Measurements from ENCODE around the gene BRD2. TPM values are rescaled to one million over a fixed set of nuclear protein-coding genes. Genes with fewer than 3 reads are reported as not detected.

BRD2 gene
- total and polyA plus RNA-seq, 9 of the 15 experiments (the other 6 are each of a cell fraction or from before 2014, with no cell fraction given) = 19.0 to 252 (median 181) TPM

- TF ChIP-seq PCBP1 (IDR thresholded peaks at IDR 0.05; ENCODE audit: low read depth, low read length, poor library complexity, severe bottlenecking) (no peak), CREB3 (tag; conservative IDR thresholded peaks at IDR 0.05; ENCODE audit: low read depth) (no peak), ZNF408 (CRISPR knock-in tag; IDR thresholded peaks at IDR 0.05; ENCODE audit: low read depth) (no peak), CTCFL (IDR thresholded peaks at IDR 0.05; ENCODE audit: borderline replicate concordance, insufficient read depth, low read depth, low read length, poor library complexity, severe bottlenecking) (peak; percentile 51), E2F3 (CRISPR knock-in tag; IDR thresholded peaks at IDR 0.05) (no peak), CC2D1A (IDR thresholded peaks at IDR 0.05) (peak; percentile 90; the same call in 1 of the 2 replicates), KAT2B (IDR thresholded peaks at IDR 0.05; ENCODE audit: low read depth, low read length) (no peak), ZNF280A (IDR thresholded peaks at IDR 0.05; ENCODE audit: low read depth, partially characterized antibody) (no peak), CBFA2T2 (conservative IDR thresholded peaks at IDR 0.05) (no peak), CBX5 (IDR thresholded peaks at IDR 0.05; ENCODE audit: borderline replicate concordance, low read depth) (no peak), ZNF140 (CRISPR knock-in tag; IDR thresholded peaks at IDR 0.05) (no peak), ZNF830 (CRISPR knock-in tag; IDR thresholded peaks at IDR 0.05) (no peak), MCM7 (IDR thresholded peaks at IDR 0.05) (no peak), NCOR1 (IDR thresholded peaks at IDR 0.05) (no peak), CBFB (CRISPR knock-in tag; IDR thresholded peaks at IDR 0.05) (no peak), KLF10 (CRISPR knock-in tag; IDR thresholded peaks at IDR 0.05) (no peak), CBFA2T3 (IDR thresholded peaks at IDR 0.05) (no peak), SMC3 (conservative IDR thresholded peaks at IDR 0.05; ENCODE audit: insufficient read depth, low read depth, low read length) (peak; percentile 98), MCM2 (IDR thresholded peaks at IDR 0.05; ENCODE audit: low read depth) (no peak)
Measured at GRCh38 chr6:32984622-32985389, 16.4 kb downstream of the BRD2 start (continued).

Data from K562 (cell line).